ENCODE data around the gene CALML4. TPM values are rescaled to one million over a fixed set of nuclear protein-coding genes. Genes with fewer than 3 reads are reported as not detected.

Gene CALML4
- total RNA-seq, 4 donors from 2014 or later = 3.0 to 5.1 (median 3.8) TPM

DNA sequence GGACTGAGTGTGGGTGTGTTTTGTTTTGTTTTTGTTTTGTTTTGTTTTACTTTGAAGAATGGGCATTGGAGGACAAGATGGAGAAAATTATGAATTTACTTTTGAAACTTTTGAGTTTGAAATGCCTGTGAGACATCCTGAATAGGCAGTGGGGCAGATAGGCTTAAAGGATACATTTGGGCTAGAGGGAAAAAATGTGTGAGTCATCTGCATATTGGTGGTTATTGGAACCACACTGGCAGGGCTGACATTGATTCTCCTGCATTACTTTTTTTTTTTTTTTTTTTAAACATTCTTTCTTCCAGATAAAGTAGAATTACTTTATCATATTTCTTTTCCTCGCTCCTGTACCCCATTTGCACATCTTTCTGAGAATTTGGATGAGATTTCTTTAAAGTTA is 56.1 kb downstream of the CALML4 start:
- Histone ChIP-seq H3K36me3 (peaks cover 8 to 10% of the 10 kb centered on the region in 2 donors), H3K4me1 (peaks cover 0 to 6% of the 10 kb centered on the region in 2 donors), H3K9me3 (no peaks in the 10 kb centered on the region), H3K4me3 (replicated peaks in 1 of 3) (no peak overlapping the region), H3K27ac (no peak overlapping the region), H3K27me3 (no peaks in the 10 kb centered on the region)
- no peak for DNase-seq
- TF ChIP-seq POLR2A (IDR thresholded peaks at IDR 0.05) = no peak
- TF ChIP-seq CTCF (IDR thresholded peaks at IDR 0.05) = no peak
- WGBS, 2 donors = 95 to 100% methylated on average over 1 of the region's 1 CpG
- intact Hi-C loops (cut with DNase I) = no loop called here

- peaks cover 6 to 8% of the 10 kb centered on the region in 2 donors for H3K36me3 ChIP-seq
- no peaks in the 10 kb centered on the region for H3K27me3 ChIP-seq
- H3K4me1 ChIP-seq = peaks cover 0 to 11% of the 10 kb centered on the region in 2 donors
- WGBS, 2 donors = 93 to 96% methylated on average over 1 of the region's 1 CpG
- no peak overlapping the region for H3K4me3 ChIP-seq (replicated peaks in 1 of 3)
- TF ChIP-seq POLR2A (IDR thresholded peaks at IDR 0.05) = no peak
- no peak for TF ChIP-seq CTCF (IDR thresholded peaks at IDR 0.05)
- intact Hi-C loops (cut with DNase I) = no loop called here
- no peaks in the 10 kb centered on the region for H3K9me3 ChIP-seq
- H3K27ac ChIP-seq = no peak overlapping the region
- no peak for DNase-seq
Measured at GRCh38 chr15:68148039-68148438, 57.1 kb downstream of the CALML4 start.

DNA sequence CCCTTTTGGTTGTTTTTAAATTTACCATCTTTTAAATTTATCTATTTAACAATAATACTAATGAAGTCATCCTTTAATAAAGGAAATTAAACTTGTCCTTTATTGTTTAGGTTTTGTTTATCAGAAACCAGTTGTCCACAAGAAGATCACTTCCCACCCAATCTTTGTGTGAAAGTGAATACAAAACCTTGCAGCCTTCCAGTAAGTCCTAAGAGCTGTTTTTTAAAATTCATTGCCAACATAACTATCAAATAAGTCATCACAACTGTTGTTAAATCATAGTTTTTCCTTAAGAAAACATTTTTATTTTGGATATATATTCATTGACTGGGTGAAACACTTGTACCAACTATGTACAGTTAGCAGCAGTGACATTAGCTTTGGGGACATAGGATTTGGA is 59.4 kb downstream of the CALML4 start:
- Histone ChIP-seq H3K27ac (no peak overlapping the region), H3K27me3 (no peaks in the 10 kb centered on the region), H3K4me3 (replicated peaks in 1 of 3) (no peak overlapping the region), H3K9me3 (no peaks in the 10 kb centered on the region), H3K36me3 (peaks cover 6 to 8% of the 10 kb centered on the region in 2 donors), H3K4me1 (peaks cover 8 to 16% of the 10 kb centered on the region in 2 donors)
- TF ChIP-seq CTCF (IDR thresholded peaks at IDR 0.05) (no peak), POLR2A (IDR thresholded peaks at IDR 0.05) (no peak)
- no peak for DNase-seq
- intact Hi-C loops (cut with DNase I) = no loop called here

GRCh38 chr15:68143785-68144184 is 61.3 kb downstream of the CALML4 start:
- Histone ChIP-seq H3K4me3 (replicated peaks in 1 of 3) (no peak overlapping the region), H3K4me1 (peaks cover 9 to 23% of the 10 kb centered on the region in 2 donors), H3K9me3 (no peaks in the 10 kb centered on the region), H3K27me3 (no peaks in the 10 kb centered on the region), H3K36me3 (peaks cover 6 to 8% of the 10 kb centered on the region in 2 donors), H3K27ac (no peak overlapping the region)
- DNase-seq = no peak
- WGBS, 2 donors = 88 to 94% methylated on average over 1 of the region's 1 CpG
- no peak for TF ChIP-seq POLR2A (IDR thresholded peaks at IDR 0.05)
- TF ChIP-seq CTCF (IDR thresholded peaks at IDR 0.05) = no peak
- intact Hi-C loops (cut with DNase I) = no loop called here

DNA sequence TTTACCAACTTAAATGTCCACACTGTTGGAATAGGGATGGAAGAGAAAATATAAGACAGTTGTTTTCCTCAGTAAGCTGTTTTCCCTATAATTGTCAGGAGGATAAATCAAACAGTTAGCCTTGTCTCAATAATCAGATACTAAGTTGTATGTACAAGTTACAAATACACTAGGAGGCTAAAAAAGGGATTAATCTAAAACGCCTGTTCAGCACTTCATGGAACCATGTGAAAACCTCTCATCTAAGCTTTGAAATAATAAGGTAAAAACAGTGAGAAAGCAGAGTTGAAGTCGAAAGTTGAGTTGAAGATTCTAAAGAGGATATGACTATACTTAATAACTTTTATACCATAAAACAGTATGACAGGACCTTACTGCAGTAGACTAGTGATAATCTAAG is 62.0 kb downstream of the CALML4 start:
- intact Hi-C loops (cut with DNase I) = no loop called here
- TF ChIP-seq POLR2A (IDR thresholded peaks at IDR 0.05) (no peak), CTCF (IDR thresholded peaks at IDR 0.05) (no peak)
- 95 to 97% methylated on average over 2 of the region's 2 CpGs for WGBS, 2 donors

More for the DNA sequence above, 62.0 kb downstream of the CALML4 start:
- Histone ChIP-seq H3K27ac (no peak overlapping the region), H3K4me1 (peaks cover 16 to 29% of the 10 kb centered on the region in 2 donors), H3K9me3 (no peaks in the 10 kb centered on the region), H3K27me3 (no peaks in the 10 kb centered on the region), H3K36me3 (peaks cover 6 to 8% of the 10 kb centered on the region in 2 donors), H3K4me3 (replicated peaks in 1 of 3) (no peak overlapping the region)
- DNase-seq = no peak

Other genes with a start within 250 kb of the CALML4 start
- gene PIAS1, start 151.0 kb downstream of the CALML4 start, total RNA-seq = 100 to 1,000 TPM in 2 of 4 donors, 10 to 100 TPM in 2; 91.6 to 202 (median 111) TPM
- 10 to 100 TPM; 24.8 to 34.3 (median 32.4) TPM for gene CLN6, start 24.4 kb upstream of the CALML4 start, total RNA-seq
- gene FEM1B, start 72.4 kb upstream of the CALML4 start, total RNA-seq = 10 to 100 TPM; 43.2 to 60.4 (median 45.2) TPM
- 1 to 10 TPM; 3.0 to 6.1 (median 4.3) TPM for gene ITGA11, start 226.8 kb upstream of the CALML4 start, total RNA-seq